Measurements from ENCODE around the gene CTTN. TPM values are rescaled to one million over a fixed set of nuclear protein-coding genes. Genes with fewer than 3 reads are reported as not detected.

Gene CTTN
- total and polyA plus RNA-seq, 2 of the 13 experiments (the other 11 are each of a cell fraction or from before 2014, with no cell fraction given): 84.4 to 114 TPM

GRCh38 chr11:70399681-70400112 lies 1.4 kb downstream of the CTTN start (continued):
- no peak for TF ChIP-seq ZNF446 (CRISPR knock-in tag; IDR thresholded peaks at IDR 0.05)
- TF ChIP-seq, protein P1, sequence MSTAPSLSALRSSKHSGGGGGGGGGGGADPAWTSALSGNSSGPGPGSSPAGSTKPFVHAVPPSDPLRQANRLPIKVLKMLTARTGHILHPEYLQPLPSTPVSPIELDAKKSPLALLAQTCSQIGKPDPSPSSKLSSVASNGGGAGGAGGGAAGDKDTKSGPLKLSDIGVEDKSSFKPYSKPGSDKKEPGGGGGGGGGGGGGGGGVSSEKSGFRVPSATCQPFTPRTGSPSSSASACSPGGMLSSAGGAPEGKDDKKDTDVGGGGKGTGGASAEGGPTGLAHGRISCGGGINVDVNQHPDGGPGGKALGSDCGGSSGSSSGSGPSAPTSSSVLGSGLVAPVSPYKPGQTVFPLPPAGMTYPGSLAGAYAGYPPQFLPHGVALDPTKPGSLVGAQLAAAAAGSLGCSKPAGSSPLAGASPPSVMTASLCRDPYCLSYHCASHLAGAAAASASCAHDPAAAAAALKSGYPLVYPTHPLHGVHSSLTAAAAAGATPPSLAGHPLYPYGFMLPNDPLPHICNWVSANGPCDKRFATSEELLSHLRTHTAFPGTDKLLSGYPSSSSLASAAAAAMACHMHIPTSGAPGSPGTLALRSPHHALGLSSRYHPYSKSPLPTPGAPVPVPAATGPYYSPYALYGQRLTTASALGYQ (CRISPR knock-in tag; IDR thresholded peaks at IDR 0.05): no peak
- TF ChIP-seq, protein P2, sequence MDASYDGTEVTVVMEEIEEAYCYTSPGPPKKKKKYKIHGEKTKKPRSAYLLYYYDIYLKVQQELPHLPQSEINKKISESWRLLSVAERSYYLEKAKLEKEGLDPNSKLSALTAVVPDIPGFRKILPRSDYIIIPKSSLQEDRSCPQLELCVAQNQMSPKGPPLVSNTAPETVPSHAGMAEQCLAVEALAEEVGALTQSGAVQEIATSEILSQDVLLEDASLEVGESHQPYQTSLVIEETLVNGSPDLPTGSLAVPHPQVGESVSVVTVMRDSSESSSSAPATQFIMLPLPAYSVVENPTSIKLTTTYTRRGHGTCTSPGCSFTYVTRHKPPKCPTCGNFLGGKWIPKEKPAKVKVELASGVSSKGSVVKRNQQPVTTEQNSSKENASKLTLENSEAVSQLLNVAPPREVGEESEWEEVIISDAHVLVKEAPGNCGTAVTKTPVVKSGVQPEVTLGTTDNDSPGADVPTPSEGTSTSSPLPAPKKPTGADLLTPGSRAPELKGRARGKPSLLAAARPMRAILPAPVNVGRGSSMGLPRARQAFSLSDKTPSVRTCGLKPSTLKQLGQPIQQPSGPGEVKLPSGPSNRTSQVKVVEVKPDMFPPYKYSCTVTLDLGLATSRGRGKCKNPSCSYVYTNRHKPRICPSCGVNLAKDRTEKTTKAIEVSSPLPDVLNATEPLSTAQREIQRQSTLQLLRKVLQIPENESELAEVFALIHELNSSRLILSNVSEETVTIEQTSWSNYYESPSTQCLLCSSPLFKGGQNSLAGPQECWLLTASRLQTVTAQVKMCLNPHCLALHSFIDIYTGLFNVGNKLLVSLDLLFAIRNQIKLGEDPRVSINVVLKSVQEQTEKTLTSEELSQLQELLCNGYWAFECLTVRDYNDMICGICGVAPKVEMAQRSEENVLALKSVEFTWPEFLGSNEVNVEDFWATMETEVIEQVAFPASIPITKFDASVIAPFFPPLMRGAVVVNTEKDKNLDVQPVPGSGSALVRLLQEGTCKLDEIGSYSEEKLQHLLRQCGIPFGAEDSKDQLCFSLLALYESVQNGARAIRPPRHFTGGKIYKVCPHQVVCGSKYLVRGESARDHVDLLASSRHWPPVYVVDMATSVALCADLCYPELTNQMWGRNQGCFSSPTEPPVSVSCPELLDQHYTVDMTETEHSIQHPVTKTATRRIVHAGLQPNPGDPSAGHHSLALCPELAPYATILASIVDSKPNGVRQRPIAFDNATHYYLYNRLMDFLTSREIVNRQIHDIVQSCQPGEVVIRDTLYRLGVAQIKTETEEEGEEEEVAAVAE (CRISPR knock-in tag; IDR thresholded peaks at IDR 0.05; ENCODE audit: borderline replicate concordance): peak; percentile 49; the same call in 1 of the 2 replicates
- TF ChIP-seq ZSCAN9 (CRISPR knock-in tag; IDR thresholded peaks at IDR 0.05; ENCODE audit: borderline replicate concordance): 0 out of 2 replicates have a peak, but pooled peaks have one; percentile 12
- 0 out of 2 replicates have a peak, but pooled peaks have one; percentile 50 for TF ChIP-seq KAT7 (CRISPR knock-in tag; IDR thresholded peaks at IDR 0.05; ENCODE audit: borderline replicate concordance)
- no peak for TF ChIP-seq ZNF567 (CRISPR knock-in tag; IDR thresholded peaks at IDR 0.05; ENCODE audit: borderline replicate concordance)
- no peak for TF ChIP-seq NFAT5 (CRISPR knock-in tag; IDR thresholded peaks at IDR 0.05)
- TF ChIP-seq ZFP82 (CRISPR knock-in tag; IDR thresholded peaks at IDR 0.05; ENCODE audit: borderline replicate concordance): no peak
- peak; percentile 97 for TF ChIP-seq ZKSCAN1 (IDR thresholded peaks at IDR 0.05; ENCODE audit: low read length)
- TF ChIP-seq GABPA (IDR thresholded peaks at IDR 0.05; ENCODE audit: low read depth, low read length): no peak
- 0 out of 2 replicates have a peak, but pooled peaks have one; percentile 38 for TF ChIP-seq GABPA (CRISPR knock-in tag; IDR thresholded peaks at IDR 0.05; ENCODE audit: low read depth)
- TF ChIP-seq ZFX (CRISPR knock-in tag; IDR thresholded peaks at IDR 0.05; ENCODE audit: low read depth): peak; percentile 83
- 0 out of 2 replicates have a peak, but pooled peaks have one; percentile 30 for TF ChIP-seq GMEB1 (CRISPR knock-in tag; IDR thresholded peaks at IDR 0.05; ENCODE audit: borderline replicate concordance)
- no peak for TF ChIP-seq ZBTB21 (CRISPR knock-in tag; IDR thresholded peaks at IDR 0.05)
- peak; percentile 40; the same call in 1 of the 2 replicates for TF ChIP-seq MAZ (IDR thresholded peaks at IDR 0.05; ENCODE audit: borderline replicate concordance, low read depth, low read length)
- peak; percentile 44; the same call in 1 of the 2 replicates for TF ChIP-seq MAZ (CRISPR knock-in tag; IDR thresholded peaks at IDR 0.05; ENCODE audit: low read depth)
- TF ChIP-seq THAP11 (CRISPR knock-in tag; IDR thresholded peaks at IDR 0.05): peak; percentile 32; the same call in 1 of the 2 replicates

All from HepG2 (cell line).